Body of pancreas (tissue), 4 donors: ENCODE measurements around the gene IFNAR1. TPM values are rescaled to one million over a fixed set of nuclear protein-coding genes. Genes with fewer than 3 reads are reported as not detected.

Source experiments
- ATAC-seq: fragments of 150-250 bp; one replicate; pipeline ENCODE4 v1.9.1; 2016
- DNase-seq, 4 donors: peaks; one replicate each; pipeline ENCODE4 v3.0.0-alpha.2; 2019
- H3K27ac ChIP-seq, 4 donors: fragments of 200-600 bp; sonication (generic); 1 replicate in 3 of 4; 2 replicates in 1 of 4; pipeline versions ENCODE4 v1.5.1 to v1.6.1; 2016 to 2019; ENCODE audit warnings: mild to moderate bottlenecking in 1 of 4, mixed read lengths in 1 of 4, moderate library complexity in 1 of 4
- H3K27me3 ChIP-seq, 2 donors: fragments of 200-600 bp; sonication (generic); one replicate each; pipeline ENCODE4 v1.6.0; 2016; ENCODE audit warnings: mild to moderate bottlenecking in 1 of 2
- H3K36me3 ChIP-seq, 2 donors: fragments of 200-600 bp; sonication (generic); replicated peaks in 1 of 2; 2 replicates each; pipeline ENCODE4 v1.5.1; 2016; ENCODE audit warnings: low read depth in 2 of 2; ENCODE audit not compliant: insufficient read depth in 1 of 2
- H3K4me1 ChIP-seq: fragments of 200-600 bp; sonication (generic); one replicate; pipeline ENCODE4 v1.6.0; 2016
- H3K4me3 ChIP-seq, 2 donors: fragments of 200-600 bp; sonication (generic); 1 replicate in 1 of 2; 2 replicates in 1 of 2; pipeline ENCODE4 v1.5.1; 2016 to 2019
- H3K9me3 ChIP-seq, 3 donors: fragments of 200-600 bp; sonication (generic); 1 replicate in 2 of 3; 2 replicates in 1 of 3; pipeline ENCODE4 v1.5.1; 2016
- POLR2A ChIP-seq, 3 donors: fragments of 450-650 bp; IDR thresholded peaks; one replicate each; pipeline ENCODE4 v1.6.1; 2016; ENCODE audit warnings: antibody characterized with exemption in 3 of 3, mild to moderate bottlenecking in 2 of 3
- WGBS, 2 donors: methylation state at CpG; one replicate each; pipeline ENCODE4 v1.1.5; 2017; 5-methylcytosine and 5-hydroxymethylcytosine counted together
- intact Hi-C: fragments of 100-400 bp; cut with DNase I; formaldehyde crosslinking; loops from one replicate; pipeline ENCODE4 v1.15.1; 2023
- total RNA-seq, 2 donors: library from RNA; depleted of rRNA; stranded (reverse); fragments of >200 nt; gene quantifications; one replicate each; pipeline ENCODE4 v1.1.0, GENCODE V29; 2016
- TF ChIP-seq, protein P1 (sequence below), 7 experiments: fragments of 450-650 bp in 4 of 7; fragments of 200-600 bp in 3 of 7; sonication (generic) in 3 of 7; IDR thresholded peaks; one replicate each; pipeline ENCODE4 v1.5.1; 2016 to 2019; ENCODE audit warnings: antibody characterized with exemption in 7 of 7

Gene IFNAR1
- total RNA-seq, 2 donors from 2014 or later = 14.2 to 17.9 TPM

DNA sequence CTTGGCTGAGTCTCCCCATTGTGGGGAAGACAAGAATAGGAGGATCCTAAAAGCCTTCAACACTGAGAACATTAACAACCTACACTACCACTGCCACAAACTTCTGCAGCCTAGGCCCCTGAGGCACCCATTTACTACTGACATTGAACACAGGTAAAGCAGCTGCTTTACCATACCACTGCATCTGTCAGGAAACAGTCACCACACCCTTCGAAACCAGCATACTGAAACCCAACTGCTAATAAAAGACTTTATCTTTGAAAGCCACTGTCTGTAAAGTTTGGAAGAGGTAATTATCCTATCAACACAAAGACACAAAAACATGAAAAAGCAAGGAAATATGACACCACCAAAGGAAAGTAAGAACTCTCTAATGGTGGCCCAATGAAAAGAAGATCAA lies 7.4 kb downstream of the IFNAR1 start:
- Histone ChIP-seq H3K27ac (no peak overlapping the region), H3K36me3 (no peaks in the 10 kb centered on the region), H3K27me3 (no peaks in the 10 kb centered on the region), H3K4me1 (peaks cover 6% of the 10 kb centered on the region), H3K4me3 (no peak overlapping the region), H3K9me3 (peaks cover 0 to 6% (median 0%) of the 10 kb centered on the region in 3 donors)
- intact Hi-C loops = no loop called here
- no peak for TF ChIP-seq POLR2A (IDR thresholded peaks at IDR 0.05)
- TF ChIP-seq, protein P1, sequence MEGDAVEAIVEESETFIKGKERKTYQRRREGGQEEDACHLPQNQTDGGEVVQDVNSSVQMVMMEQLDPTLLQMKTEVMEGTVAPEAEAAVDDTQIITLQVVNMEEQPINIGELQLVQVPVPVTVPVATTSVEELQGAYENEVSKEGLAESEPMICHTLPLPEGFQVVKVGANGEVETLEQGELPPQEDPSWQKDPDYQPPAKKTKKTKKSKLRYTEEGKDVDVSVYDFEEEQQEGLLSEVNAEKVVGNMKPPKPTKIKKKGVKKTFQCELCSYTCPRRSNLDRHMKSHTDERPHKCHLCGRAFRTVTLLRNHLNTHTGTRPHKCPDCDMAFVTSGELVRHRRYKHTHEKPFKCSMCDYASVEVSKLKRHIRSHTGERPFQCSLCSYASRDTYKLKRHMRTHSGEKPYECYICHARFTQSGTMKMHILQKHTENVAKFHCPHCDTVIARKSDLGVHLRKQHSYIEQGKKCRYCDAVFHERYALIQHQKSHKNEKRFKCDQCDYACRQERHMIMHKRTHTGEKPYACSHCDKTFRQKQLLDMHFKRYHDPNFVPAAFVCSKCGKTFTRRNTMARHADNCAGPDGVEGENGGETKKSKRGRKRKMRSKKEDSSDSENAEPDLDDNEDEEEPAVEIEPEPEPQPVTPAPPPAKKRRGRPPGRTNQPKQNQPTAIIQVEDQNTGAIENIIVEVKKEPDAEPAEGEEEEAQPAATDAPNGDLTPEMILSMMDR (IDR thresholded peaks at IDR 0.05) = no peak
- DNase-seq (no peak), ATAC-seq (no peak)
- 90 to 100% methylated on average over 1 of the region's 1 CpG for WGBS, 2 donors

DNA sequence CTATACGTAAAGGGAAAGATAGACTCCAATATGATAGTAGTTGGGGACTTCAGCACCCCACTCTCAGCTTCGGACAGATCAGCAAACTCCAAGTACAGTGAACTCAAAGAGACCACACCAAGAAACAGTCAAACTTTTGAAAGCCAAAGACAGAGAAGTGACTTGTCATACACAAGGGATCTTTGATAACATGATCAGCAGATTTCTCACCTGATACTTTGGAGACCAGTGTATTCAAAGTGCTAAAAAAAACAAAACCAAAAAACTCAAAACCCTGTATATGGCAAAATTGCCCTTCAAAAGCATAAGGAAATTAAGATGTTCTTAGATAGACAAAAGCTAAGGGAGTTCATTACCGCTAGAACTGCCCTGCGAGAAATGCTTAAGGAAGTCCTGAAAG lies 9.4 kb downstream of the IFNAR1 start:
- Histone ChIP-seq H3K27me3 (no peaks in the 10 kb centered on the region), H3K4me1 (no peaks in the 10 kb centered on the region), H3K9me3 (peaks cover 0 to 6% (median 0%) of the 10 kb centered on the region in 3 donors), H3K27ac (no peak overlapping the region), H3K36me3 (no peaks in the 10 kb centered on the region), H3K4me3 (no peak overlapping the region)
- 71 to 81% methylated on average over 4 of the region's 4 CpGs for WGBS, 2 donors
- intact Hi-C loops = no loop called here
- DNase-seq (no peak), ATAC-seq (no peak)
- TF ChIP-seq, protein P1 (IDR thresholded peaks at IDR 0.05) = no peak
- TF ChIP-seq POLR2A (IDR thresholded peaks at IDR 0.05) = no peak

DNA sequence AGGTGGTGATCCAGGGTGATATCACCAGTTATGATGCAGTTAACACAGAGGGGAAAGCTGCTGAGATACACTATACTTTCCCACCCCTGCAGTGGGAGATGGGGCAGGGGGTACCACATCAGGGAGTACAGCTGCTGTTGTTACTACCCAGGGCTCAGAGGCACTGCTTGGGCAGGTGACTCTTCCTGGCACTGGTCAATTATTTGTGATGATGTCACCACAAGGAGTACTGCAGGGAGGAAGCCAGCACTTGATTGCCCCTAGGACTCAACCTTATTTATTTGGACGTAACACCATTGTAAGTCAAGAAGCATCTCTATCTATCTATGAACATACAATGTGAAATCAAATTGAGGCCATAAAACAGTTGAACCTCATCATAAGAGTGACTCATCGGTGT lies 10.1 kb downstream of the IFNAR1 start:
- TF ChIP-seq POLR2A (IDR thresholded peaks at IDR 0.05) = no peak
- TF ChIP-seq, protein P1 (IDR thresholded peaks at IDR 0.05) = no peak
- H3K4me3 ChIP-seq = no peak overlapping the region
- peaks cover 0 to 6% (median 0%) of the 10 kb centered on the region in 3 donors for H3K9me3 ChIP-seq
- no peaks in the 10 kb centered on the region for H3K27me3 ChIP-seq
- no peak overlapping the region for H3K27ac ChIP-seq
- ATAC-seq (no peak), DNase-seq (no peak)
- no peaks in the 10 kb centered on the region for H3K36me3 ChIP-seq
- WGBS, 2 donors = 86 to 96% methylated on average over 2 of the region's 2 CpGs
- intact Hi-C loops = no loop called here
- no peaks in the 10 kb centered on the region for H3K4me1 ChIP-seq

DNA sequence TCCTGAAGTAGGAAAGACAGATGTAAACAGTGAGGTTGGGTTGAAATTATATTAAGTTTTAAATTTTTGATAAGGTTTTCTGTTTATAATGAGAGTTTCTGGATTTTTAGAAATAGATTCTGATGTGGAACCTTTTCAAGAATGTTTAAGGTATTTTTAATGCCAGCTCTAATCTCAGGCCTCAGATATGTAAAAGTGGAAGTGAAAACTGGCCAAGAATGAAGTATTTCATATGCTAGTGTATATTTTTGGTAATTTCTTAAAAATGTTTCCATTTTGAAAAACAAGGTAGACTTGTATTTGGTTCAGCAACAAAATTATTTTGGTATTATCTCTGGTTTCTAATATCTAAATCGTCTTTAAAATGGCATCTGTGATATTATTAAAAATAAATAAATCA lies 14.4 kb downstream of the IFNAR1 start:
- 86 to 93% methylated on average over 1 of the region's 1 CpG for WGBS, 2 donors
- intact Hi-C loops = no loop called here
- Histone ChIP-seq H3K27ac (no peak overlapping the region), H3K36me3 (peaks cover 0 to 7% of the 10 kb centered on the region in 2 donors), H3K4me3 (no peak overlapping the region), H3K27me3 (no peaks in the 10 kb centered on the region), H3K9me3 (no peaks in the 10 kb centered on the region), H3K4me1 (no peaks in the 10 kb centered on the region)
- TF ChIP-seq, protein P1 (IDR thresholded peaks at IDR 0.05) = no peak
- no peak for TF ChIP-seq POLR2A (IDR thresholded peaks at IDR 0.05)
- no peak for ATAC-seq
- no peak for DNase-seq

DNA sequence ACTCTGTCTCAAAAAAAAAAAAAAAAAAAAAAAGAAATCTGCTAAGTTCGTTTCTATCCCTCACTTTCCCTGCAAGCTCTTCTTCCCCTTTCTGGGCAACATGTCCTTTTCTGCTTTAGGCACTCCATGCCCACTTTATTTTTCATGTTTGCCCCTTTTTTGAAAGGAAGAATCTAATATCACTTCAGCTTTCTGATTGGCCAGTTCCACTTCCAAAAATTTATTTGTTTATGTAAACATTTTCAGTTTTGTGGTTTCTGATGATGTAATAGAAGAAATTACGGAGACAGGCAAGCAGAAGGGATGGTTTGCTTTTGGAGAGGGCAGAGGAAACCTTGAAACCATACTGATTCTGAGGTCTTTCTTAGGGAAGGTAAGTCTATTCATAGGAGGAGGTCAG lies 15.1 kb downstream of the IFNAR1 start:
- TF ChIP-seq POLR2A (IDR thresholded peaks at IDR 0.05) = no peak
- TF ChIP-seq, protein P1 (IDR thresholded peaks at IDR 0.05) = no peak
- ATAC-seq = no peak
- Histone ChIP-seq H3K27me3 (no peaks in the 10 kb centered on the region), H3K4me3 (no peak overlapping the region), H3K27ac (no peak overlapping the region), H3K4me1 (no peaks in the 10 kb centered on the region), H3K9me3 (no peaks in the 10 kb centered on the region), H3K36me3 (peaks cover 0 to 7% of the 10 kb centered on the region in 2 donors)
- 49 to 58% methylated on average over 2 of the region's 2 CpGs for WGBS, 2 donors
- DNase-seq = no peak
- intact Hi-C loops = no loop called here
